ENCODE data around the gene APOBEC4.

DNA sequence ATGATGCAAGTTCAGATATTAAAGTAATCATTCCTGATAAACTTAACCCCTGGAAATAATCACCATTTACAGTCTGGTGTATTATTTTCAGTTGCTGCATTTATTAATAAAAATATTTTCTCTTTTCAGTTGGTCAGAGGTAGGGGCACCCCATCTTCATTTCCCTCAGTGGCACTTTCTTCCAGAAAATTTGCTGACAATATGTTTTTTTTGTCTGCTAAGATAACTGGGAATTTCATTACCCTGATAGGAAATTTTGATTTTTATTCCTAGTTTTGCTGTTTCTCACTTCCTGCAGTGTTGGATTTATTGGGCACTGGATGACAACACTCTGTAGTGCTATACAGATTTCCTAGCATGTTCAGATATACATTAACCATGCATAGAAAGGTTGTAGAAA, 33.1 kb upstream of the APOBEC4 start:
- no peak for TF ChIP-seq SUZ12 (IDR thresholded peaks at IDR 0.05; ENCODE audit: extremely low read depth, insufficient read depth, insufficient read length)
- no peak for TF ChIP-seq YY1 (IDR thresholded peaks at IDR 0.05; ENCODE audit: insufficient read depth, insufficient read length)
